ENCODE data around the gene CELA2A. TPM values are rescaled to one million over a fixed set of nuclear protein-coding genes. Genes with fewer than 3 reads are reported as not detected.
"Not testable (repeated sequence)": the region's sequence is repeated elsewhere in the genome, so short reads cannot be mapped to it uniquely, and the experiment has no call there.

The CELA2A gene
- total and polyA plus RNA-seq, 2 donors (not counting 1 experiment from before 2014, with no cell fraction given): not detected

DNA sequence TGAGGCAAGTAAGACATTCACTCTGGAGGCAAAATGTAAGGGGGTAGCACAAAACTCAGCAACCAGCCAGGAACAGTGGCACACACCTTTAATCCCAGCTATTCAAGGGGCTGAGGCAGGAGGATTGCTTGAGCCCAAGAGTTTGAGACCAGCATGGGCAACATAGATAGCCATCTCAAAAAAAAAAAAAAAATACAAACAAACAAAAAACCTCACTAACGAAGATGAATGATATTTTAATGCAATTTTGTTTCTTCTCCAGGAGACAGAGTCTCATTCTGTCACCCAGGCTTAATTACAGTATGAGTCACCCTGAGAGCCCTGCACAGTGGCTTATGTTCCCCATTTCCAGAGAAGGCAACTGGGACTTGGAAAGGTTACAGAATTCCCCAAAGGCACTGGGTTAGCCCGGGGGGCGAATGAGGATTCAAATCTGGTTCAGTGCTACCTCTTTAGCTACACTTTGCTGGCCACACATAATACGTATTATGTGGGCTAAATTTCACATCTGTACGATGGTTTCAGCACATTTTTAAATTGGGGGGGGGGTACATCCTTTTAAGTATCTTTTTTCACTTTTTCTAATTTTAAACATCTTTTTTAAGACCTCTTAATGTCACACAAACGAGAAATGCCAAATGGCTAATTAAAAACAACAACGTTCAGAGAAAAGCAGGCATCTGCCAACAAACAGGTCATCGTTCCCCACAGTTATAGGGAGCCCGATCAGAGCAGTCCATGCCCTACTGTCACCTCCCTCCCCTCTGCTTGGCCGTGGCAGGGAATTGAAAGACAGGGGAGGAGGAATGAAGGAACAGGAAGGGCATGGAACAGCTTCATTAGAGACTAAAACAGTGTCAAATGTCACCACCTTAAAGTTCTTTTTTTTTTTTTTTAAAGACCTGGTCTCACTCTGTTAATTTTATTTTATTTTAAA, 3.5 kb downstream of the CELA2A start:
- Histone ChIP-seq H2AFZ (ENCODE audit: low read length) (no peak overlapping the region), H3K27me3 (ENCODE audit: control insufficient read depth, insufficient read depth, low read length) (no peaks in the 10 kb centered on the region), H3K9ac (ENCODE audit: insufficient read depth, low read length) (no peak overlapping the region), H3K27ac (ENCODE audit: insufficient read depth, low read length) (no peak overlapping the region), H3K4me2 (ENCODE audit: extremely low read depth, insufficient read depth, low read length) (no peak overlapping the region), H3K4me1 (ENCODE audit: control insufficient read depth, extremely low read depth, insufficient read depth, low read length) (peaks cover 8% of the 10 kb centered on the region), H3K36me3 (ENCODE audit: control insufficient read depth, insufficient read depth, low read length) (no peaks in the 10 kb centered on the region), H4K20me1 (ENCODE audit: control insufficient read depth, extremely low read depth, insufficient read depth, low read length) (no peaks in the 10 kb centered on the region), H3K4me3 (replicated peaks in 1 of 4; ENCODE audit: control extremely low read depth in 1 of 4, insufficient read depth in 1 of 4, low read depth in 3 of 4, low read length in 4 of 4) (no peak overlapping the region), H3K79me2 (ENCODE audit: control insufficient read depth, insufficient read depth, low read length) (no peaks in the 10 kb centered on the region), H3K9me3 (ENCODE audit: control insufficient read depth, insufficient read depth, low read depth, low read length) (no peaks in the 10 kb centered on the region)
- TF ChIP-seq, protein P1, sequence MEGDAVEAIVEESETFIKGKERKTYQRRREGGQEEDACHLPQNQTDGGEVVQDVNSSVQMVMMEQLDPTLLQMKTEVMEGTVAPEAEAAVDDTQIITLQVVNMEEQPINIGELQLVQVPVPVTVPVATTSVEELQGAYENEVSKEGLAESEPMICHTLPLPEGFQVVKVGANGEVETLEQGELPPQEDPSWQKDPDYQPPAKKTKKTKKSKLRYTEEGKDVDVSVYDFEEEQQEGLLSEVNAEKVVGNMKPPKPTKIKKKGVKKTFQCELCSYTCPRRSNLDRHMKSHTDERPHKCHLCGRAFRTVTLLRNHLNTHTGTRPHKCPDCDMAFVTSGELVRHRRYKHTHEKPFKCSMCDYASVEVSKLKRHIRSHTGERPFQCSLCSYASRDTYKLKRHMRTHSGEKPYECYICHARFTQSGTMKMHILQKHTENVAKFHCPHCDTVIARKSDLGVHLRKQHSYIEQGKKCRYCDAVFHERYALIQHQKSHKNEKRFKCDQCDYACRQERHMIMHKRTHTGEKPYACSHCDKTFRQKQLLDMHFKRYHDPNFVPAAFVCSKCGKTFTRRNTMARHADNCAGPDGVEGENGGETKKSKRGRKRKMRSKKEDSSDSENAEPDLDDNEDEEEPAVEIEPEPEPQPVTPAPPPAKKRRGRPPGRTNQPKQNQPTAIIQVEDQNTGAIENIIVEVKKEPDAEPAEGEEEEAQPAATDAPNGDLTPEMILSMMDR (conservative IDR thresholded peaks at IDR 0.05 in 1 of 2, IDR thresholded peaks at IDR 0.05 in 1 of 2; ENCODE audit: low read depth in 1 of 2, low read length in 2 of 2): no peak
- TF ChIP-seq EZH2 (IDR thresholded peaks at IDR 0.05; ENCODE audit: low read length, missing control alignments): no peak
- peak in 1 of 2 donors; percentile 32 for DNase-seq (ENCODE audit: low read depth in 2 of 2)

DNA sequence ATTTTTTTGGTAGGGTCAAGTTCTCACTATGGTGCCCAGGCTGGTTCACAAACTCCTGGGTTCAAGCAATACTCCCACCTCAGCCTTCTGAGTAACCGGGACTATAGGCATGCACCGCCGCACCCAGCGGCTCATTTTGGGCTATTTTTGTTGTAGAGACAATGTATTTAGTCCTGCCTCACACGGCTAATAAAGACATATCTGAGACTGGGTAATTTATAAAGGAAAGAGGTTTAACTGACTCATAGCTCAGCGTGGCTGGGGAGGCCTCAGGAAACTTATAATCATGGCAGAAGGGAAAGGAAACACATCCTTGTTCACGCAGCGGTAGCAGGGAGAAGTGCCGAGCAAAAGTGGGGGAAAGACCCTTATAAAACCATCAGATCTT, 4.2 kb downstream of the CELA2A start:
- Histone ChIP-seq H2AFZ (ENCODE audit: low read length) (no peak overlapping the region), H3K4me3 (replicated peaks in 1 of 4; ENCODE audit: control extremely low read depth in 1 of 4, insufficient read depth in 1 of 4, low read depth in 3 of 4, low read length in 4 of 4) (no peak overlapping the region), H3K9me3 (ENCODE audit: control insufficient read depth, insufficient read depth, low read depth, low read length) (no peaks in the 10 kb centered on the region), H3K36me3 (ENCODE audit: control insufficient read depth, insufficient read depth, low read length) (no peaks in the 10 kb centered on the region), H3K27me3 (ENCODE audit: control insufficient read depth, insufficient read depth, low read length) (no peaks in the 10 kb centered on the region), H3K79me2 (ENCODE audit: control insufficient read depth, insufficient read depth, low read length) (no peaks in the 10 kb centered on the region), H3K27ac (ENCODE audit: insufficient read depth, low read length) (no peak overlapping the region), H4K20me1 (ENCODE audit: control insufficient read depth, extremely low read depth, insufficient read depth, low read length) (no peaks in the 10 kb centered on the region), H3K9ac (ENCODE audit: insufficient read depth, low read length) (no peak overlapping the region), H3K4me2 (ENCODE audit: extremely low read depth, insufficient read depth, low read length) (no peak overlapping the region), H3K4me1 (ENCODE audit: control insufficient read depth, extremely low read depth, insufficient read depth, low read length) (peaks cover 8% of the 10 kb centered on the region)
- no peak for TF ChIP-seq EZH2 (IDR thresholded peaks at IDR 0.05; ENCODE audit: low read length, missing control alignments)
- TF ChIP-seq, protein P1 (conservative IDR thresholded peaks at IDR 0.05 in 1 of 2, IDR thresholded peaks at IDR 0.05 in 1 of 2; ENCODE audit: low read depth in 1 of 2, low read length in 2 of 2): no peak
- DNase-seq (ENCODE audit: low read depth in 2 of 2): peak in 1 of 2 donors; percentile 26

DNA sequence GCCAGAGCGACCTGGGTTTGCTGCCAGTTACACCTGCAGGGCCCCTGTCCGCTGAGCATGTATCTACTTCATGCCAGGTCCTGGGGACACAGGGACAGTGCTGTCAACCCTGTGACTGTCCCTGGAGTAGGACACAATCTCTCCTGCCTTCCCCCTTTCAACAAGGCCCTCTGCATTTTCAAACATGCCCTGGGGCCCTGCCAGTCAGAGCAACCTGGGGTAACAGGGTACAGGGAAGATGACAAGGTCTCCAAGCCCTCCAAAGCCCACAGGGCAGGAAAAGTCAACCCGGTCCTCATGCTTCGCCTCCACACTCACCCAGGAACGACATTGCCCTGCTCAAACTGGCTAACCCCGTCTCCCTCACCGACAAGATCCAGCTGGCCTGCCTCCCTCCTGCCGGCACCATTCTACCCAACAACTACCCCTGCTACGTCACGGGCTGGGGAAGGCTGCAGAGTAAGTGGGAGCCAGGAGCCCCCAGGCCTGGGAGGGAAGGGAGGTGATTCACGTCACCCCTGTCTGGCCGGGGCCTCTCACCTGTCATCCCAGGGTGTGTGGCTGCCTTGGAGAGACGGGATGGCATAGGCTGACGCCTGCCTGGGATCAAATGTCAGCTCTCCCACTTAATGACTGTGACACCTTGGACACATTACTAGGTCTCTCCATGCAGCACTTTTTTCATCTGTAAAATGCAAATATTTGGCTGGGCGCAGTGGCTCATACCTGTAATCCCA, 6.7 kb downstream of the CELA2A start:
- DNase-seq (ENCODE audit: low read depth in 2 of 2); H3K4me1 ChIP-seq (ENCODE audit: control insufficient read depth, extremely low read depth, insufficient read depth, low read length); H3K79me2 ChIP-seq (ENCODE audit: control insufficient read depth, insufficient read depth, low read length); H3K27me3 ChIP-seq (ENCODE audit: control insufficient read depth, insufficient read depth, low read length); H3K36me3 ChIP-seq (ENCODE audit: control insufficient read depth, insufficient read depth, low read length); H3K4me2 ChIP-seq (ENCODE audit: extremely low read depth, insufficient read depth, low read length); H3K9me3 ChIP-seq (ENCODE audit: control insufficient read depth, insufficient read depth, low read depth, low read length); H3K27ac ChIP-seq (ENCODE audit: insufficient read depth, low read length); H3K9ac ChIP-seq (ENCODE audit: insufficient read depth, low read length); H2AFZ ChIP-seq (ENCODE audit: low read length); H4K20me1 ChIP-seq (ENCODE audit: control insufficient read depth, extremely low read depth, insufficient read depth, low read length); H3K4me3 ChIP-seq (replicated peaks in 1 of 4; ENCODE audit: control extremely low read depth in 1 of 4, insufficient read depth in 1 of 4, low read depth in 3 of 4, low read length in 4 of 4): not testable (repeated sequence)

DNA sequence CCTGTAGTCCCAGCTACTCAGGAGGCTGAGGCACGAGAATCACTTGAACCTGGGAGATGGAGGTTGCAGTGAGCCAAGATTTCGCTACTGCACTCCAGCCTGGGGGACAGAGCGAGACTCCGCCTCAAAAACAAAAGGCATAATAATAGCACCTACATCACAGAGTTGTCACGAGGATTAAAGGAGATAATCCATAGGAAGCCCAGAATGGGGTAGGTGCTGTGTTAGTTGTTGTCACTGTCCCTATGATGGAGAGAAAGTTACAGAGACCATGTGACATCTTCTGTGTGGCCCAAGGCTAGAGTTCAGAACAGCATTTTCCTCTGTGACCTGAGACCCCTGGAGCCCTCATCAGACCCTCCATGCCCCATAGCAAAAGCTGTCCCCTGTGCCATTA, 7.4 kb downstream of the CELA2A start:
- H3K4me3 ChIP-seq (replicated peaks in 1 of 4; ENCODE audit: control extremely low read depth in 1 of 4, insufficient read depth in 1 of 4, low read depth in 3 of 4, low read length in 4 of 4); H2AFZ ChIP-seq (ENCODE audit: low read length); H3K79me2 ChIP-seq (ENCODE audit: control insufficient read depth, insufficient read depth, low read length); H3K9ac ChIP-seq (ENCODE audit: insufficient read depth, low read length); H4K20me1 ChIP-seq (ENCODE audit: control insufficient read depth, extremely low read depth, insufficient read depth, low read length); H3K4me1 ChIP-seq (ENCODE audit: control insufficient read depth, extremely low read depth, insufficient read depth, low read length); H3K27me3 ChIP-seq (ENCODE audit: control insufficient read depth, insufficient read depth, low read length); DNase-seq (ENCODE audit: low read depth in 2 of 2); H3K9me3 ChIP-seq (ENCODE audit: control insufficient read depth, insufficient read depth, low read depth, low read length); H3K36me3 ChIP-seq (ENCODE audit: control insufficient read depth, insufficient read depth, low read length): not testable (repeated sequence)
- Histone ChIP-seq H3K4me2 (ENCODE audit: extremely low read depth, insufficient read depth, low read length) (peak overlapping the region; percentile 5), H3K27ac (ENCODE audit: insufficient read depth, low read length) (peak overlapping the region; percentile 20)
